Medulla oblongata (tissue), 1 donor: ENCODE measurements around the gene MAN2B1.
"Not testable (repeated sequence)": the region's sequence is repeated elsewhere in the genome, so short reads cannot be mapped to it uniquely, and the experiment has no call there.

ENCODE experiments used
- DNase-seq: peaks from one replicate; pipeline ENCODE4 v3.0.0-alpha.2; 2015; ENCODE audit errors: extremely low spot score

Gene MAN2B1

DNA sequence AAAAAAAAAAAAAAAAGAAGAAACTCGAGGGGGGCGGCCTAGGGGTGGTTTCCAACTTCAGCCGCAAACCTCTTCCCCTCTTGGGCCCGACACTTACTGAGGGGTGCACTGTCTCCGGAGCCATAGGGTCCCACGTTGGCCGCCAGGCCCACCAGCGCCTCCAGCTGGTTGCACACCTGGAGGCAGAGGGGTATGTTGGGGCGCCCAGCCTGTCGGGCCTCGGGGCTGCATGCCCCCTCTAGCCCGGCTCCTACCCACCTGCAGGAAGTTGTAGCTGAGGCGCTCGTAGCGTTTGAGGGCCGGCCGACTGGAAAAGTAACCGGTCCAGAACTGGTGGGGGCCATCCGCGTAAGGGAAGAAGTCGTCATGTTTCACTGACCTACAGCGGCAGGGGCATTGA is 8.6 kb downstream of the MAN2B1 start:
- DNase-seq: no peak

DNA sequence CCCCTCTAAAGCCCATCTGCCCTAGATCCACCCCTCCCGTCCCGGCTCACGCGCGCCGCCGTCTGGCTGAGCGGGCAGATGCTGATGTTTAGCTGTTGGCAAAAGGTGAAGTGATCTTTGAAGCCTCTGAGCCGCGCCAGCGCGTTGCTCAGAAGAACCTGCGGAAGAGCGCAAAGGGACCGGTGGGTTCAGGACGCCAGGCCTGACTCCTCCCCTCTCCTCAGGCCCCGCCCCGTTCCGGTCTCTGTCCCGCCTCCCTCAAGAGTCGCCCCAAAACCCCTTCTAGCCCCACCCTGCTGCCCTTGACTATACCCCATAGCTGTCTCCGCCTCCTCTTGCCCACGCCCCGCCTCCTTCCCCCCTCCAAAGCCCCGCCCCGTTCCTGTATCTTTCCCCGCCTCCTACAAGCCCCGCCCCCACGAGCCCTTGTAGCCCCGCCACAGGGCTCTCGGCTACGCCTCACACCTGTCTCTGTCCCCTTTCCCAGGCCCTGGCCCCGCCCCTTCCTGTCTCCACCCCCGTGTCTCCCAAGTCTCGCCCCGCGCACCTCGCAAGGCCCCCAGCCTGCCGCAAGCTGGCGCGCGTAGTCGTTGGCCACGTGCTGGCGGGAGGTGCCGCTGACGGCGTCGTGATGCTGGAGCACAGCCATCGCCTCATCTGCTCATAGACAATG is 9.5 kb downstream of the MAN2B1 start:
- DNase-seq: no peak

DNA sequence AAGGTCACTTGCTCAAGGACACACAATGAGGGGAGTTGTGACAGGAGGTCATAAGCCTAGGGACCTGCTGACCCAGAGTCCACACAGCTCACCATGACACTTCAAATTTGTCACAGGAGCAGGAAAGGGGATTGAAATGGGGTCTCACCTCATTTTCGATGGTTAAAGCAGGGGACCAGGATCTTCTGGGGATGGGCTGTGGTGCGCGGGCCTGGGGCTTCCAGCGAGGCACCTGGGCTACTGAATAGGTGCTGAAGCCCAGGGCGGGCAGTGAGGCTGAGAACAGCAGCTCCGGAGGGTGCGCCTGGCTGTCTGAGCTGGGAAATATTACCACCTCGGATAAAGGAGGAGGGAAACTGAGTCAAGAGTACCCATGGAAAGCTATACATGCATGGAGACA is 11.0 kb downstream of the MAN2B1 start:
- DNase-seq: no peak

DNA sequence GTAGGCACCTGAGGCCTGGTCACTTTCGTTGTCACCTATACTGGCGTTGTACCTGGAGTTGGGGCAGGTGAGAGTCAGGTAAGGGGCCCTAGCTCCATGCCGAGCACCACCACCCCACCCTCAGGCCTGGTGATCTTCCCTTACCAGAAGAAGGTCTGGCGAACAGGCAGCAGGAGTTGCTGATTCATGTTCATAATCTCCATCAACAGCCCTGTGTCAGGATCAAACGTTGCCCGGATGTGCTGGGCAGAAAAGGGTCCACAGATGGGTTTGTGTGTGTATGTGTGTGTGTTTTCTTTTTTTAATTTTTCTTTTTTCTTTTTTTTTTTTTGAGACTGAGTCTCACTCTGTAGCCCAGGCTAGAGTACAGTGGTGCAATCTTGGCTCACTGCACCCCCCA is 14.3 kb downstream of the MAN2B1 start:
- no peak for DNase-seq

DNA sequence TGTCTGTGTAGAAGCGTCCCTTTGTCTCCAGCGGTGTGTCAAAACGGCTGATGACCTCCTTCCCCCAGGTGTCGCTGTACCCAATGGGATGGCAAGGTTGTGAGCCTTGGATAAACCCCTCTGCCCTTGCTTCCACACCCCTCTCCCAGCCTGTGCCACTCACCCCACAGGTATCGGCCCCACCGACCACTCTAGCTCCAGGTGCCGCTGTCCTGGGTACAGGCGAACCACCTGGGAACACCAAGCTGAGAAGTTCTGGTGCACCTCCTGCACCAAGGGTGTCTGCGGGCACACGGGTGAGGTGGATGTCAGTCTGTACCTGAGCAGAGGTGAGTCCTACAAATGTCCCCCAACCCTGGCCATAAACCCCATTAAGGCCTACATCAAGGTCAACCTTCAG is 16.6 kb downstream of the MAN2B1 start:
- no peak for DNase-seq

DNA sequence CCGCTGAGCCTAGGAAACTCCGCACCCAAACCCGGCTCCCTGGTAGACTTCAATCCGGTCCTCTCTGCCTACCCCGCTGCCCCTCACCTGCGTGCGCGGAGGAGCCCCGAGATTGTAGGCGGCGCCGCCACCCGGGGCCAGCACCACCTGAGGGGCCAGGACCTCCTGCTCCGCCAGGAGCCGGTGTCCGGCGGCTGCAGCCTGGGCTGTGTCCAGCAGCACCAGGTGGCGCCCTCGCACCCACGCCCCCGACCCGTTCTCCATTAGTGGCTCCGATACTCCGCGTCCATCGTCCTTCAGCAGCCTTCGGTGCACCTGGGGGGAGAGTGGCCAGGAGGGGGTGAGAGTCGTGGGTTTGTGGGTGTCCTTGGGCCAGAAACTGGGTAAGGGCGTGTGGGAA is 18.5 kb downstream of the MAN2B1 start:
- no peak for DNase-seq

DNA sequence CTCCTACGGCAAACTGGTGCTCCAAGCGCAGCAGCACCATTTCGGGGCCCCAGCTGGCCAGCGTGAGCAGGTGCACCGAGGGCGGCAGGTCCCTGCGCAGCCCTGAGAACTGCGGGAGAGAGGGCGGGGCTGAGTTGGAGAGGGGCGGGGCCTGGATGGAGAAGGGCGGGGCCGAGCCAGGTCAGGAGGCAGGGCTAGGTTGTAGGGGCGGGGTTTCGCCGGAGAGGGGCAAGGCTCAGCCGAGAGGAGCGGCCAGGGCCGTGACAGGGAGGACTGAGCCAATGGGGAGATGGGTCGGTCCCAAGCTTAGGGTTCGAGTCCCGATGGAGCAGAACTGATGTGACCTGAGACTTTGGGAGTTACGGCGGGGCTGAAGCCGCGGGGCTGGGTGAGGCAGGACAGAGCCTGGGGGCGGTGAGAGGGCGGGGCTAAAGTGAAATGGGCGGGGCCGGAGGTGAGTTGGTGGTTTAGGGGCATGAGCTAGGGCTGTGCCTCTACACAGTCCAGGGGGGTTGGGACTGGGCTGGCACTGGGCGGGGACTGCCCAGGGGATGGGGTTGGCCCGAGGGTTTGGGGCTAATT is 19.0 kb downstream of the MAN2B1 start:
- DNase-seq: no peak

DNA sequence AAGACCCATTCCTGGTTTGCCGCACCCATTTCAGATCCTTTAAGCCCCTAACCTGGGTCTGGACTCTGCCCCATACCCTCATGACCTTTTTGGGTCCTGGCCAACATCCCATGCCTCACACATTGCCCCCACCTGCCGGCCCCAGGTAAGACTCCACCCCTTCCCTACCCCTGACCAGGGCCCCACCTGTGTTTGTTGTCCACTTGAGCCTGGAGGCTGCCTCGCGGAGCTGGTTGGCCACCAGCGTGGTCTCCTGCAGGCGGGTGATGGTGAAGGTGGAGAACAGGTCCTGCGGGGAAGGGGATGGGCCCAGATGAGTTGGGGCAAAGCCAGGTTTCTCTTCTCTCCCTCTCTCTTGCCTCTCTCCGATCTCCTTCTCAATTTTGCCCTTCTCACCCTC is 19.5 kb downstream of the MAN2B1 start:
- DNase-seq: no peak

DNA sequence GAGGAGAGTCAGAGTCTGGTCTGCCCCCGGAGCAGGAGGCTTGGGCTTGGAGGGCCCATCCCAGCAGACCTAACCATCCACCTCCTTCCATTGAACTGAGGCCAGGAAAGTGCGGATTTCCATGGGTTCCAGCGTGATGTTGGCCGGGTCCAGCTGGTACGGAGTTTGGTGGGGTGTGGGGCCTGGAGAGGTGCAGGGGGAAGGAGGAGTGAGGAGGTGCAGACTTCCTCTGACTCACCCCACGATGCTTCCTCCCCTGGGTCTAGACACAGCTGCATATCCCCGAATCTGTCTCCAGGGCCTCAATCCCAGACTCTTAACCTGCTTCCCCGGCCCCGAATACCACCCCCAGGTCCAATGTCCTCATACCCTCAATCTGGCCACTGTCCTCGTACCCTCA is 20.0 kb downstream of the MAN2B1 start:
- DNase-seq: no peak

DNA sequence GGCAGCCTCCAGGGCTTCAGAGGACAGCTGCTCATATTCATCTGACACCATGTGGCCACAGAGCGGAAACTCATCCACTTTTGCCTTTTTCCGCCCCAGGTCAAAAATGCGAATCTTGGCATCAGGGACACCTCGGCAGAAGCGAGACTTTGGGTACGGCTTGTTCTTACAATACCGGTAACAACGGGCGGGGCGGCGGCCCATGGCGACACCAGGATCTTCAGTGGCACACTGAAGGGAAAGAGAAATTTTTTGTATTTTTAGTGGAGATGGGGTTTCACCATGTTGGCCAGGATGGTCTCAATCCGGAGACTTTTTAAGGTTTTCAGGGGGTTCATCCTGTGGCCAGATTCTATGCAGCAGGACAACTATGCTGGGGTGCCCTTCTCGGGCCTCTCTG is 22.8 kb downstream of the MAN2B1 start:
- DNase-seq: not testable (repeated sequence)

DNA sequence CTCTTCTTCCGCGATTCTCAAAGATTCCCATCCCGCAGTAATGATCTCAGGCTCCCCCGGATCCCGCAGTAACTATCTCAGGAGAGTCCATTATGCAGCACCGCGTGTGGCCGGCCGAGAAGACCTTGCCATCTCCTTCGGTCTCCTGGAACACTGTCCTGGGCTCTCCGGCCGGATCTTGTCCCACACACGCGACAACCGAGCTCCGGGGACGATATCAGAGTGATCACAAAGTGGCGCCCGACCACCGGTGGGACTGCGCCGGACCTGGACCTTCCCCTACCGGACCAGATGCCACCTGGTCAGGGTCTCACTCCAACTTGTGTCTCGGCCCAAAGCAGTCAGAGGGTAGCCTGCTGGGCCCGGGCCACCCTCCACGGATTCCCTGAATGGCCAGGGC is 24.0 kb downstream of the MAN2B1 start:
- no peak for DNase-seq

DNA sequence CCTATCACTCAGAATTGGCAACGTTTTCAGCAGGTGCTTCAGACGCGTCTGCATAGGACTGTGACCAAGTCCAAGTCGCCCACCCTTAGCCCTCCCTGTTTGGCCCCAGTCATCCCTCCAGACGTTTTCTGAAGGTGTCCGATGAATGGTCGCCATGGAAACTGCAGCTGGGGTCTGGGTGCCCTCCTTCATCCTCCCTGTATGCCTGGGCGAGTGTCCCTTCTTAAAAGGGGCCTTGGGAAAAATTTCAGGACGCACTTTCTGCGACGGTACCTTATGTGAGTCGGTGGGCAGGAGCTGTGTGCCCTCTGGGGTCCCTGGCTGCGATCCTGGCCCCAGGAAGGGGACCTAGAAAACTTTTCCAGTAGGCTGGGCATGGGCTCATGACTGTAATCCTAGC is 25.1 kb downstream of the MAN2B1 start:
- no peak for DNase-seq

DNA sequence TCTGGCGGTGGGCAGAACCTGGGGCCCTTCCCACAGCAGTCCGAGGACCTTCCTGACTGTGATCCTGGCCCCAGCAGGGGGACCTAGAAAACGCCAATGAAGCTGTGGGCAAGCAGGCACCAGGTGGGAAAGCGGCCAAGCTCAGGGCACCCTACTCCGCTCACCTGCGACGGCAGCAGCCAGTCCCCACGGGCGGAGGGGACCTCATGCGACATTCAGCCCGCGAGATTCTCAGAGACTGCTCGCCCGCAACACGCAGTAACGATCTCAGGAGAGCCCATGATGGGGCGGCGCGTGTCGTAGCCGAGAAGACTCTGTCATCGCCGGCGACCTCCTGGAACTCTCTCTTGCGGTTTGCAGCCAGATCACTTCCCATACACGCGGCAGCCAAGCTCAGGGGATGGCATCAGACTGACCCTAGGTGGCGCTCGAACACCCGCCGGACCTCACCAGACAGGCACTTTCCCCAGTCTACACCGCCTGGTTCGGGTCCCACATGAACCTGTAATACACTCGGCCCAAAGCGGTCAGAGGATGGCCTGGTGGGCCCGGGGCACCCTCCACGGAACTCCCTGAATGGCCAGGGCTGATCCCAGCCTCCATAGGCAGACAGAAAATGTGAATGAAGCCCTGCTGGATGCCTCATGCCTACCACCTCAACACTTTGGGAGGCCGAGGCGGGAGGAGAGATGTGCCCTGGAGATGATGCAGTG is 26.5 kb downstream of the MAN2B1 start:
- DNase-seq: peak; percentile 82

DNA sequence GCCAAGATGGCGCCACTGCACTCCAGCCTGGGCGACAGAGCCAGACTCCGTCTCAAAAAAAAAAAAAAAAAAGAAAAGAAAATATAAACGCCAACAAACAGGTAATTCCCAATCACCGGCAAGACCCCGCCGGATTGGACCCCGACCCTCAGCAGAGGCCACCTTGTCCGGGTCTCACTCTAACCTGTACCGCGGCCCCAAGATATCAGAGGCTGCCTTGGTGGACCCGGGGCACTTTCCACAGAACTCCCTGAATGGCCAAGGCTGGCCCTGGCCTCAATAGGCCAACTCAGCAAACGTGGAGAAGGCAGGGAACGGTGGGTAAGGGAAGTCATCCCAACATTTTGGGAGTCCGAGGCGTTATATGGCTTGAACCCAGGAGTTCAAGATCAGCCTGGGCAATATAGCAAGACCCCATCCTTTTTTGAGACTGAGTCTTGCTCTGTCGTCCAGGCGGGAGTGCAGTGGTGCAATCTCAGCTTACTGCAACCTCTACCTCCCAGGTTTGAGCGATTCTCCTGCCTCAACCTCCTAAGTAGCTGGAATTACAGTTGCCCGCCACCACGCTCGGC is 27.8 kb downstream of the MAN2B1 start:
- DNase-seq: no peak

DNA sequence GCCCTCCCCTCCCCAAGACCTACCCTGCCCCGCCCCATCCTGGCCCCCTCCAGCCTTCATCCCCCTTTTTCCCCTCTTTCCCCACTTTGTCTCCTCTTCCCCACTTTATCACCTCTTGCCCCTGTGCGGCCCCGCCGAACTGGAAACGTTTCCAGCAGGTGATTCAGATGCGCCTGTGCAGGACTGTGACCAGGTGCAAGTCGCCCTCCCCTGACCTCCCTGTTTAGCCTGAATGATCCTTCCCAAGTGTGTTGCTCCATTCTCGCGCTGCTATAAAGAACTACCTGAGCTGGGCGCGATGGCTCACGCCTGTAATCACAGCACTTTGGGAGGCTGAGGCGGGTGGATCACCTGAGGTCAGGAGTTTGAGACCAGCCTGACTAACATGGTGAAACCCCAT is 29.9 kb downstream of the MAN2B1 start:
- DNase-seq: no peak

DNA sequence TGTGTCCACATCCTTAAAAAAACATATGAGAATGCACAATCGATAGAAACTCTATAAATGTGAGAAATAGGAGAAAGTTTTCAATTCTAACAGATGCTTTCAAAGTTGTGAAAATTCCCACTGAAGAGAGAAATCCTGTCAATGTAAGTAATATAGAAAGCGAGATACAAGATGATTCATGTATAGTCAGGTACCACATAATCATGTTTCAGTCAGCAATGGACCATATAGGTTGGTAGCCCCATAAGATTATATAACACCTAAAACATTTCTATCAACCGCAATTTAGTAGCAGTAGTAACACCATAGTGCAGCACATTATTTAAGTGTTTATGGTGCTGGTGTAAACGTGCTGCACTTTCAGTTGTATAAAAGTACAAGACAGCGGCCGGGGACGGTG is 37.3 kb downstream of the MAN2B1 start:
- no peak for DNase-seq

DNA sequence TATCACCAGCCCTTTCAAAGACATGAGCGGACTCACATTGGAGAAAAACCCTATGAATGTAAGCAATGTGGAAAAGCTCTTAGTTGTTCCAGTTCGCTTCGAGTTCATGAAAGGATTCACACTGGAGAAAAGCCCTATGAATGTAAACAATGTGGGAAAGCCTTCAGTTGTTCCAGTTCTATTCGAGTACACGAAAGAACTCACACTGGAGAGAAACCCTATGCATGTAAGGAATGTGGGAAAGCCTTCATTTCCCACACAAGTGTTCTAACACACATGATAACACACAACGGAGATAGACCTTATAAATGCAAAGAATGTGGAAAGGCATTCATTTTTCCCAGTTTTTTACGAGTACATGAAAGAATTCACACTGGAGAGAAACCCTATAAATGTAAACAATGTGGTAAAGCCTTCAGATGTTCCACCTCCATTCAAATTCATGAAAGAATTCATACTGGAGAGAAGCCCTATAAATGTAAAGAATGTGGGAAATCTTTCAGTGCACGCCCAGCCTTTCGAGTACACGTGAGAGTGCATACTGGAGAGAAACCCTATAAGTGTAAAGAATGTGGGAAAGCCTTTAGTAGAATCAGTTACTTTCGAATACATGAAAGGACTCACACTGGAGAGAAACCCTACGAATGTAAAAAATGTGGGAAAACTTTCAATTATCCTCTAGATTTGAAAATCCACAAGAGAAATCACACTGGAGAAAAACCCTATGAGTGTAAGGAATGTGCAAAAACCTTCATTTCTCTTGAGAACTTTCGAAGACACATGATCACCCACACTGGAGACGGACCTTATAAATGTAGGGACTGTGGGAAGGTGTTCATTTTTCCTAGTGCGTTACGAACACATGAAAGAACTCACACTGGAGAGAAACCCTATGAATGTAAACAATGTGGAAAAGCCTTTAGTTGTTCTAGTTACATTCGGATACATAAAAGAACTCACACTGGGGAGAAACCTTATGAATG is 38.2 kb downstream of the MAN2B1 start:
- DNase-seq: no peak

DNA sequence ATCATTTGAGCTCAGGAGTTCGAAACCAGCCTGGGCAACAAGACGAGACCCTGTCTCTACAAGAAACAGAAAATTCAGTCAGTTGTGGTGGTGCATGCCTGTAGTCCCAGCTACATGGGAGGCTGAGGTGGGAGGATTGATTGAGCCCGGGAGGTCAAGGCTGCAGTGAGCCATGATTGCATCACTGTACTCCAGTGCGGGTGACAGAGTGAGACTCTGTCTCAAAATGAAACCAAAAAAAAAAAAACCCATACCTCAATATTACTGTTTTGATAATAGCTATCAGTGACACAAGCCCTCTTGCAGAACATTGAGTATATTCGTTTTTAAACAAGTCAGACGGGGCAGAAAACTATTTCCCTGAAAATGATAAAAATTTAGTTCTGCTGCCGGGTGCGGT is 39.6 kb downstream of the MAN2B1 start:
- no peak for DNase-seq

DNA sequence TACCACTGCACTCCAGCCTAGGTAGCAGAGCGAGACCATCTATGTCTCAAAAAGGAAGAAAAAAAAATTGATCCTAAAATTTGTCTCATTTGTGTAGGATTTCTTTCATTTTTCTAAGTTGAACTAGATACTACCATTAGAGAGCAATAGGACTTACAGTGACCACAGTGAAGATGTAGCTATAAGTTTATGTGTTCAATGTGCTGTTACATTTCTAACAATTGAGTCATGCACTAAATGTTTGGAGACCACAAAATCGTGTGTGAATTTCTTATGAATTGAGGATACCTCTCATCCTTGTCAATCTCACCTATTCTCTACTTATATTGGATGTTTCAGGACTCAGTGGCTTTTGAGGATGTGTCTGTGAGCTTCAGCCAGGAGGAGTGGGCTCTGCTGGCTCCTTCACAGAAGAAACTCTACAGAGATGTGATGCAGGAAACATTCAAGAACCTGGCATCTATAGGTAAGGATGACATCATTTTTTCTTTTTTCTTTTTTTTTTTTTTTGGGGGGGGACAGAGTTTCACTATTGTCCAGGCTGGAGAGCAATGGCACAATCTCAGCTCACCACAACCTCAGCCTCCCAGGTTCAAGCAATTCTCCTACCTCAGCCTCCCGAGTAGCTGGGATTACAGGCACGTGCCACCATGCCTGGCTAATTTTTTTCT is 43.0 kb downstream of the MAN2B1 start:
- DNase-seq: no peak

DNA sequence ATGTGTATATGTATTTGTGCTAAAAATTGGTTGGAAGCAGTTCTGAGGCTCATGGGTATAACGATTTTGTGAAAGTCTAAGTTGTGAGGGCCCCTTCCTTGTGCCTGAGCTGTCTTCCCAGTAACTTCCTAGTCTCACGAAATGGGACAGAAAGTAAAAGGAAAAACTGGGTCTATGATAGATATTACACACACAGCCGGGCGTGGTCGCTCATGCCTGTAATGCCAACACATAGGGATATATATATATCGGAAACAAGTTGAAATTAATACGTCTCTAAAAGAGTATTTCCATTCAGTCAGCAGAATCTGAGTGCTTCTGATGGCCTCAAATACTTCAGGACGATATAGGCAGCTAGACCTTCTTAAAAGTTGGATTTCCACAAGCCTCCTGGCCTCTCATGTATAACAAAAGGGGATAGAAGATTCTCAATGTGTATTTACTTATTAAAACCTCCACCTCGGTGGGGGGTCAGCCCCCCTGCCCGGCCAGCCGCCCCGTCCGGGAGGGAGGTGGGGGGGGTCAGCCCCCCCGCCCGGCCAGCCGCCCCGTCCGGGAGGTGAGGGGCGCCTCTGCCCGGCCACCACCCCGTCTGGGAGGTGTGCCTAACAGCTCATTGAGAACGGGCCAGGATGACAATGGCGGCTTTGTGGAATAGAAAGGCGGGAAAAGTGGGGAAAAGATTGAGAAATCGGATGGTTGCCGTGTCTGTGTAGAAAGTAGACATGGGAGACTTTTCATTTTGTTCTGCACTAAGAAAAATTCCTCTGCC is 45.1 kb downstream of the MAN2B1 start:
- not testable (repeated sequence) for DNase-seq
